ENCODE data around the gene C2orf42.
"Not testable (repeated sequence)": the region's sequence is repeated elsewhere in the genome, so short reads cannot be mapped to it uniquely, and the experiment has no call there.

The C2orf42 gene

DNA sequence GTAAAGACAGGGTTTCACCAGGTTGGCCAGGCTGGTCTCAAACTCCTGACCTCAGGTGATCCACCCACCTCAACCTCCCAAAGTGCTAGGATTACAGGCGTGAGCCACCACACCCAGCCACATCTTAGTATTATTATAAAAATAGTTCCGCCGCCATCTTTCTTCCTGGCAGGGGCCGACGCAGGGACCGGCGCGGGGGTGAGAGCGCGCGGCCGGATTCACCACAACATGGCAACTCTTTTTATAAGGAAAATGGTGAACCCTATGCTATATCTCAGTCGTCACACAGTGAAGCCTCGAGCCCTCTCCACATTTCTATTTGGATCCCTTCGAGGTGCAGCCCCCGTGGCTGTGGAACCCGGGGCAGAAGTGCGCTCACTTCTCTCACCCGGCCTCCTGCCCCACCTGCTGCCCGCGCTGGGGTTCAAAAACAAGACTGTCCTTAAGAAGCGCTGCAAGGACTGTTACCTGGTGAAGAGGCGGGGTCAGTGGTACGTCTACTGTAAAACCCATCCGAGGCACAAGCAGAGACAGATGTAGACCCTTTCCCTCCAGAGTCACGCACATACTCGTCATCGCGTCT lies 88.4 kb downstream of the C2orf42 start:
- not testable (repeated sequence) for DNase-seq (ENCODE audit: low read depth)

DNA sequence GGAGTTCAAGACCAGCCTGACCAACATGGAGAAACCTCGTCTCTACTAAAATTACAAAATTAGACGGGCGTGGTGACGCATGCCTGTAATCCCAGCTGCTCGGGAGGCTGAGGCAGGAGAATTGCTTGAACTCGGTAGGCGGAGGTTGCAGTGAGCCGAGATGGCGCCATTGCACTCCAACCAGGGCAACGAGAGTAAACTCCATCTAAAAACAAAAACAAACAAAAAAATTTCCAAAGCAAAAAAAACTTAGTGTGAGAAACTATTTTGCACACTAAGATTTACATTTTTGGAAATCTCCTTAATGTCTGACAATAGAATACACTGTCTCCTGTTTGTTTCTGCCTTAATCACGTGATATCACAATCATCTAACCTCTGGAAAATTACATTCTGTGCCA lies 89.1 kb downstream of the C2orf42 start:
- not testable (repeated sequence) for DNase-seq (ENCODE audit: low read depth)

DNA sequence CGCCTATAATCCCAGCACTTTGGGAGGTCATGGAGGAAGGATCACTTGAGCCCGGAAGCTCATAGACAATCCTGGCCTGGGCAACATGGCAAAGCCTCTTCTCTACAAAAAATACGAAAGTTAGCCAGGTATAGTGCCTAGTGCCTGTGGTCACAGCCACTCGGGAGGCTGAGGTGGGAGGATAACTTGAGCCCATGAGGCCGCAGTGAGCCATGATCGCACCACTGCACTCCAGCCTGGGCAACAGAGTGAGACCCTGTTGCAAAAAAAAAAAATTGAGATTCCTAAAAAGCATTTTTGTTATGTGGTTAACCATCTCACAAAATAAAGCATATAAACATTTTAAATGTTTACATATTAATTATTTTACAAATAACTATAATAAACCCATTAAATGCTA lies 89.6 kb downstream of the C2orf42 start:
- DNase-seq (ENCODE audit: low read depth): no peak
